SJCRH30 (cell line): ENCODE measurements around the gene SHTN1. TPM values are rescaled to one million over a fixed set of nuclear protein-coding genes. Genes with fewer than 3 reads are reported as not detected.

Experiments used
- DNase-seq, 2 experiments: peaks; one replicate each; pipeline ENCODE4 v3.0.0-alpha.2; 2015 to 2020
- H3K27ac ChIP-seq: fragments of 250-450 bp; sonication (Bioruptor Pico); 2 replicates; pipeline ENCODE4 v1.5.1; 2020; ENCODE audit warnings: mild to moderate bottlenecking, moderate library complexity
- H3K27me3 ChIP-seq: fragments of 250-450 bp; sonication (Bioruptor Pico); 2 replicates; pipeline ENCODE4 v1.5.1; 2020; ENCODE audit warnings: mild to moderate bottlenecking, moderate library complexity
- H3K36me3 ChIP-seq: fragments of 250-450 bp; sonication (Bioruptor Pico); 2 replicates; pipeline ENCODE4 v1.5.1; 2020; ENCODE audit warnings: mild to moderate bottlenecking, moderate library complexity
- H3K4me1 ChIP-seq: fragments of 250-450 bp; sonication (Bioruptor Pico); 2 replicates; pipeline ENCODE4 v1.5.1; 2020; ENCODE audit warnings: mild to moderate bottlenecking, moderate library complexity
- H3K4me3 ChIP-seq: fragments of 250-450 bp; sonication (Bioruptor Pico); 2 replicates; pipeline ENCODE4 v1.5.1; 2020; ENCODE audit warnings: mild to moderate bottlenecking, moderate library complexity
- H3K9me3 ChIP-seq: fragments of 250-450 bp; sonication (Bioruptor Pico); replicated peaks from 2 replicates; pipeline ENCODE4 v1.5.1; 2020; ENCODE audit warnings: mild to moderate bottlenecking, moderate library complexity
- total RNA-seq: library from RNA; depleted of rRNA; stranded (reverse); fragments of >200 nt; shearing (Covaris generic); gene quantifications from 2 replicates; pipeline ENCODE4 v1.2.3, GENCODE V29; 2014

The SHTN1 gene
- total RNA-seq, 1 experiment from 2014 or later: 8.8 TPM

DNA sequence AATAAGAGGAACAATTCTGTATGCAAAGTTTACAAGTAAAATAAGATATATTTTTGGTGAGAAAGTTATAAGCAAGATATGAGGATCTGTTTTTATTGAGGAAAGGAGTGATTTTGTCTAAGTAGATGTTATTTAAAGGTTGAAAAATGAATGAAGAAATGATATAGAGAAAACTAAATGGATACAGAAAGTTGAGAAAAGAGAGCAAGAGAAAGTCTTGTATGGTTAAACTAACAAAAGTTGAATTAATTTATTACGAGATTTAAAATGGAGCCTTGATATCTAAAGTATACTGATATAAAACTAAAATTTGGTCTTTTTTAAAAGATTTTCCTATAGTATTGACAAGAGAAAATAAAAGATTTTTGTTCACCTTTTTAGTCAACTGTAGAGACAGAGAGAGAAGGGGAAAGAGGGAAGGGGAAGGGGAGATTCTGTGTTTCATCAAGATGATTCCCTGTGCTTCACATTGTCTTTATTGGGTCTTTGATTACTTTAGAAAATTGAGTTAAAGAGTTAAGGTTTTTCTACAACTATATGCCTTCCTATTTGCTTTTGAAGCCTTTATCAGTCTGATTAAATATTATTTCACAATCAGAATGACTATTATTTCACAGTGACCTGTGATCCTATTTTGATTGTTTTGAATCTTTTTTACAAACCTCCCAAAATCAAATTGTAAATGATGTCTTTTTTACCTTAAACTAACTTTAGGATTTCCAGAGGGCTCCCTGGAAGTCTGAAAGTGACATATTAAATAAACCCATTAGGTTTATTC is 10.7 kb downstream of the SHTN1 start:
- Histone ChIP-seq H3K27me3 (no peaks in the 10 kb centered on the region), H3K36me3 (no peaks in the 10 kb centered on the region; the same call in 1 of the 2 replicates), H3K4me1 (no peaks in the 10 kb centered on the region), H3K9me3 (no peaks in the 10 kb centered on the region), H3K4me3 (no peak overlapping the region), H3K27ac (no peak overlapping the region)
- DNase-seq: no peak

DNA sequence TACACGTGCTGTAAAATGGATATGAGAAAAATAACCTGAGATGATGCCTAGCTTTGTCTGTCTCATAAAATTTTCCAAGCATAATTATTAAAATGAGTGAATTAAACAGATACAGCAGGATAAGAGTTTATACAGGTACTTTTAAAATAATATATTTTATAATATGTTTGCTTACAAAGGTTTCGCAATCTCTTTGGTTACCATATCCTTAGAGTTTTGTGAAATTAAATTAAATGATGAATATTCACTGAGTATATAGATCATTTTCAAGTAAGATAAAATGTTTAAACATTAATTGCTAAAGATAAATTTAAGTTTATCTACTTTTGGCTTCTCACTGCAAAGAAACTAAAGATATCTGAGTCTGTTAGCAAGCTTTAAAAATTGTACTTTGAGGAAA is 11.4 kb downstream of the SHTN1 start:
- H3K27ac ChIP-seq: no peak overlapping the region
- no peak overlapping the region for H3K4me3 ChIP-seq
- H3K9me3 ChIP-seq: no peaks in the 10 kb centered on the region
- no peaks in the 10 kb centered on the region; the same call in 1 of the 2 replicates for H3K36me3 ChIP-seq
- DNase-seq: no peak
- H3K27me3 ChIP-seq: no peaks in the 10 kb centered on the region
- H3K4me1 ChIP-seq: no peaks in the 10 kb centered on the region

- DNase-seq: no peak
- H3K9me3 ChIP-seq: no peaks in the 10 kb centered on the region
- H3K36me3 ChIP-seq: no peaks in the 10 kb centered on the region
These were observed 12.8 kb downstream of the SHTN1 start for GRCh38 chr10:116992183-116992582.

GRCh38 chr10:116990276-116990800 is 14.6 kb downstream of the SHTN1 start:
- H3K27ac ChIP-seq: no peak overlapping the region
- H3K4me3 ChIP-seq: no peak overlapping the region
- no peaks in the 10 kb centered on the region for H3K27me3 ChIP-seq
- H3K9me3 ChIP-seq: no peaks in the 10 kb centered on the region
- no peaks in the 10 kb centered on the region for H3K36me3 ChIP-seq
- H3K4me1 ChIP-seq: no peaks in the 10 kb centered on the region
- DNase-seq: no peak

More at GRCh38 chr10:116992183-116992582, 12.8 kb downstream of the SHTN1 start:
- no peaks in the 10 kb centered on the region for H3K27me3 ChIP-seq
- H3K27ac ChIP-seq: no peak overlapping the region
- H3K4me3 ChIP-seq: no peak overlapping the region
- H3K4me1 ChIP-seq: no peaks in the 10 kb centered on the region

DNA sequence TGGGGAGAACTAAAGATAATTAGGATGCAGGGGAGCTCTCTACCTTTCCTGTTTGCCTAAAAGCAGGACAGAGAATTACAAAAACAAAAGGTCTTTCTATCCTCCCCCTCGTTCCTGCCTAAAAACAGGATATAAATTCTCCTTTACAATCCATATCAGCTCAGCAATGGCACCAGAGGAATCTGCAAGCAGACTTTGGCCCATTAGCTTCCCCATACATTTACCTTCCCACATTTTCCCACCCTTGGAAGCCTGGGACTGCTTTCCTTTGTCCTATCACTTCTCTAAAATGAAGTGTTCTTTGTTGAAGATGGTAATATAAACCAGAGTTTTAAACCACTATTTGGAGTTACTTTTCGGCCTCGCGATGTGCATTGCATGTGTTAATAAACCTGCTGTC is 15.5 kb downstream of the SHTN1 start:
- H3K9me3 ChIP-seq: no peaks in the 10 kb centered on the region
- H3K4me3 ChIP-seq: no peak overlapping the region
- H3K36me3 ChIP-seq: no peaks in the 10 kb centered on the region
- no peak overlapping the region for H3K27ac ChIP-seq
- no peak for DNase-seq
- H3K4me1 ChIP-seq: no peaks in the 10 kb centered on the region
- no peaks in the 10 kb centered on the region for H3K27me3 ChIP-seq

- H3K27ac ChIP-seq: no peak overlapping the region
- no peak for DNase-seq
- no peak overlapping the region for H3K4me3 ChIP-seq
- H3K9me3 ChIP-seq: no peaks in the 10 kb centered on the region
- H3K4me1 ChIP-seq: no peaks in the 10 kb centered on the region
- no peaks in the 10 kb centered on the region for H3K36me3 ChIP-seq
- H3K27me3 ChIP-seq: no peaks in the 10 kb centered on the region
These were observed 16.7 kb downstream of the SHTN1 start for GRCh38 chr10:116988311-116988710.

DNA sequence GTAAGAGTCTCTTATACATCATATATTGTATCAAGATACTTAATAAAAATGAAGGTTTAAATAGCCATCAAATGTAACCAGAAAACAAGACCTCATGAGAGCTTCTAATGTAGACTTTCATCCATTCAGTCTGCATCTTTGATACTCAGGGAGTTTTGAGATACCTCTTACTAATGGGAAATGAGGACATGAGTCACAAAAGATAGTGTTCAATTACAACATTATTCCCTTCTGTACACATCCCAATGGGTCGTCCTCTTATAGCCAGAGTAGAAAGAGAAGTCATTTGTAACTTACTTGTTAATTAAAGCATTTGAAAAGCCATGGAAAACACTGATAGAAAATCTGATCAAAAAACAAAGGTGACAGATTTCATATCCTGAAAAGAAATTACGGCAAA is 19.4 kb downstream of the SHTN1 start:
- H3K9me3 ChIP-seq: no peaks in the 10 kb centered on the region
- H3K36me3 ChIP-seq: no peaks in the 10 kb centered on the region
- no peak overlapping the region for H3K4me3 ChIP-seq
- no peak overlapping the region for H3K27ac ChIP-seq
- no peaks in the 10 kb centered on the region for H3K4me1 ChIP-seq
- H3K27me3 ChIP-seq: no peaks in the 10 kb centered on the region
- DNase-seq: no peak

- Histone ChIP-seq H3K4me1 (no peaks in the 10 kb centered on the region), H3K27ac (no peak overlapping the region), H3K4me3 (no peak overlapping the region), H3K9me3 (no peaks in the 10 kb centered on the region), H3K27me3 (no peaks in the 10 kb centered on the region), H3K36me3 (no peaks in the 10 kb centered on the region)
- DNase-seq: no peak
These were observed 20.6 kb downstream of the SHTN1 start for GRCh38 chr10:116984202-116984990.

- H3K4me3 ChIP-seq: no peak overlapping the region
- no peaks in the 10 kb centered on the region; the same call in 1 of the 2 replicates for H3K4me1 ChIP-seq
- H3K27me3 ChIP-seq: no peaks in the 10 kb centered on the region
- H3K9me3 ChIP-seq: no peaks in the 10 kb centered on the region
- H3K36me3 ChIP-seq: no peaks in the 10 kb centered on the region
- no peak overlapping the region for H3K27ac ChIP-seq
- DNase-seq: no peak
These were observed 24.9 kb downstream of the SHTN1 start for GRCh38 chr10:116980041-116980440.

DNA sequence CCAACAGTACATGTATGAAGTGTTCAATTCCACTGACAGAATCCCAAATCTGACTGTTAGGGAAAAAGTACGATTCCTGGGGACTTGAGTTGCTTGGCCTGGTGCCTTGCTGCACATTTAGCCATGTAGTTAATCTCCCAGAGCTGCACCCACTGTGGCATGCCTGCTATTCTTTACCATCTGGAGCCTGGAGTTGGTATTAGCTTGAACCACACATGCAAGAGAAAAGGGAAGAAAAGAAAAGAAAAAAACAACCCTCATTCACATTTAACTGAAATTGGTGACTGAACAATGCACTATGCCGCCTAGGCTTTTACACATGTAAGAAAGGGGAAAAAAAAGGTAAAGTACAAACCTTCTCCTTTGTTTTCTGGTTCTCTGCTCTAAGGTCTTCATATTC is 26.1 kb downstream of the SHTN1 start:
- H3K27ac ChIP-seq: no peak overlapping the region
- H3K9me3 ChIP-seq: no peaks in the 10 kb centered on the region
- DNase-seq: no peak
- no peaks in the 10 kb centered on the region for H3K27me3 ChIP-seq
- H3K36me3 ChIP-seq: no peaks in the 10 kb centered on the region
- H3K4me1 ChIP-seq: peaks cover 2% of the 10 kb centered on the region; the same call in 1 of the 2 replicates
- no peak overlapping the region for H3K4me3 ChIP-seq

DNA sequence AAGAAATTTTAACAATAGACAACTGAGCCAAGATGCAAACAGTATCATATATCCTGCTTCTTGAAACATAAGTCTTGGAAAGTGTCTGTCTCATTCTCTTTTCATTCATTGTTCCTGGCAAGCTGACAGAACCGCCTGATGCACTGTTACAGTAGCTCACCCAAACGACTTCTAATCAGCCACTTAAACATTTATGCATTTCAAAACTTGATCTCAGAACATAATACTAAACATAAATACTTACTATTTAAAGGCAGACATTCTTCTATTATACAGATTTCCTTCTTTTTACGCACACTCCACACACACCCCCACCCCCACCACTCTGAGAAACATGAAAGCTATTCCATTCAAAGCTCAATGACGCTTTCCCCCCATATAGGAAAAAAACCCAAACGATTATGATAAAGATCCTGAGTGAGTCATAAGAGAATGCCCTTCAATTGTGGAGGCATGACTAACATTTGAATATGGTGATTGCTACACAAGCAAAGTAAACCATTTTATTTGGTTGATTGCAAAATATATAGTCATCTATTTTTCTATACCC is 30.5 kb downstream of the SHTN1 start:
- no peak overlapping the region for H3K4me3 ChIP-seq
- no peaks in the 10 kb centered on the region for H3K36me3 ChIP-seq
- H3K4me1 ChIP-seq: peaks cover 2% of the 10 kb centered on the region; the same call in 1 of the 2 replicates
- no peaks in the 10 kb centered on the region for H3K27me3 ChIP-seq
- H3K27ac ChIP-seq: no peak overlapping the region
- H3K9me3 ChIP-seq: no peaks in the 10 kb centered on the region
- no peak for DNase-seq

- Histone ChIP-seq H3K4me1 (peaks cover 2% of the 10 kb centered on the region; the same call in 1 of the 2 replicates), H3K9me3 (no peaks in the 10 kb centered on the region), H3K27me3 (no peaks in the 10 kb centered on the region), H3K27ac (no peak overlapping the region), H3K4me3 (no peak overlapping the region), H3K36me3 (no peaks in the 10 kb centered on the region)
- DNase-seq: no peak
These were observed 31.0 kb downstream of the SHTN1 start for GRCh38 chr10:116973946-116974455.

DNA sequence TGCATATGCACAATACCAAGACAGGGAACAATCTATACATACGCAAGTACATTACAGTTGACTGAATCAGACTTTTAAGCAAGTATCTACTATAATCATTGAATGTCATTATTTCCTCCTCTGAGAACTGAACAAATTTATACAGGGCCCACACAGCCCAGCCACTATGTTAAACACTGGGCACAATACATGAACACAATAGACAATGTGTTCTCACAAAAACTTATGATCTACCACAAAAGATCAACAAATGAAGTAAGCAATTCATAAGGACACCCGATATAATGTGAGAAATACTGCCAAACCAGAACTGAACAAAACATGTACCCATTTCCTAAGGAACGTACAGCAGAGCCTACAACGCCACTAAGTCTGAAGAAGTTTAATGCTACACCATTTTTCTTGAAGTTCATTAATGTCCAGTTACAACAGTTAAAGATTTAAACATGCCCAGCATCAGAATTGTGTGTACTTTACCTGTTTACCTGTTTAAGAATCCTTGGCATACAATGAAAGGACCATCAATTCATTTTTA is 31.5 kb downstream of the SHTN1 start:
- no peaks in the 10 kb centered on the region for H3K9me3 ChIP-seq
- peaks cover 2% of the 10 kb centered on the region; the same call in 1 of the 2 replicates for H3K4me1 ChIP-seq
- no peak overlapping the region for H3K4me3 ChIP-seq
- H3K36me3 ChIP-seq: no peaks in the 10 kb centered on the region
- DNase-seq: no peak
- no peak overlapping the region for H3K27ac ChIP-seq
- no peaks in the 10 kb centered on the region for H3K27me3 ChIP-seq

GRCh38 chr10:116972131-116972530 is 32.9 kb downstream of the SHTN1 start:
- Histone ChIP-seq H3K27me3 (no peaks in the 10 kb centered on the region), H3K9me3 (no peaks in the 10 kb centered on the region), H3K27ac (no peak overlapping the region), H3K4me1 (peaks cover 2% of the 10 kb centered on the region; the same call in 1 of the 2 replicates), H3K4me3 (no peak overlapping the region), H3K36me3 (no peaks in the 10 kb centered on the region)
- no peak for DNase-seq
